HEK293 (cell line): ENCODE data around the gene MED13L.

Experiments
- ATF2 ChIP-seq: fragments of 450-650 bp; formaldehyde crosslinking; IDR thresholded peaks from 2 replicates; pipeline ENCODE4 v1.5.1; 2016; ENCODE audit warnings: missing biosample characterization, missing genetic modification characterization, low read depth
- CTCF ChIP-seq: fragments of 450-650 bp; formaldehyde crosslinking; IDR thresholded peaks from 2 replicates; pipeline ENCODE4 v1.5.1; 2016; ENCODE audit warnings: missing biosample characterization, missing genetic modification characterization
- ELK4 ChIP-seq: IDR thresholded peaks from 2 replicates; pipeline ENCODE4 v1.6.1; 2011; ENCODE audit warnings: mild to moderate bottlenecking, low read depth, low read length, borderline replicate concordance
- PRDM10 ChIP-seq: fragments of 450-650 bp; formaldehyde crosslinking; IDR thresholded peaks from 2 replicates; pipeline ENCODE4 v1.5.1; 2016; ENCODE audit warnings: missing biosample characterization, missing genetic modification characterization
- SCRT2 ChIP-seq: fragments of 450-650 bp; formaldehyde crosslinking; IDR thresholded peaks from 2 replicates; pipeline ENCODE4 v1.5.1; 2016; ENCODE audit warnings: missing biosample characterization, missing genetic modification characterization
- TCF7L2 ChIP-seq: IDR thresholded peaks from 2 replicates; pipeline ENCODE4 v1.6.1; 2011; ENCODE audit warnings: low read depth, mild to moderate bottlenecking, inconsistent platforms, low read length, moderate library complexity, borderline replicate concordance
- YY2 ChIP-seq: fragments of 450-650 bp; formaldehyde crosslinking; IDR thresholded peaks from 2 replicates; pipeline ENCODE4 v1.5.1; 2016; ENCODE audit warnings: missing biosample characterization, missing genetic modification characterization
- ZBTB17 ChIP-seq: fragments of 450-650 bp; formaldehyde crosslinking; IDR thresholded peaks from 2 replicates; pipeline ENCODE4 v1.5.1; 2016; ENCODE audit warnings: missing biosample characterization, missing genetic modification characterization
- ZBTB21 ChIP-seq: fragments of 450-650 bp; formaldehyde crosslinking; IDR thresholded peaks from 2 replicates; pipeline ENCODE4 v1.5.1; 2017; ENCODE audit warnings: missing biosample characterization, missing genetic modification characterization
- ZEB2 ChIP-seq: fragments of 450-650 bp; formaldehyde crosslinking; IDR thresholded peaks from 2 replicates; pipeline ENCODE4 v1.5.1; 2016; ENCODE audit warnings: missing biosample characterization, missing genetic modification characterization
- ZNF114 ChIP-seq: fragments of 450-650 bp; formaldehyde crosslinking; IDR thresholded peaks from 2 replicates; pipeline ENCODE4 v1.5.0; 2017; ENCODE audit warnings: missing biosample characterization, missing genetic modification characterization
- ZNF138 ChIP-seq: fragments of 450-650 bp; formaldehyde crosslinking; IDR thresholded peaks from 2 replicates; pipeline ENCODE4 v1.5.1; 2016; ENCODE audit warnings: missing biosample characterization, missing genetic modification characterization, borderline replicate concordance
- ZNF157 ChIP-seq: fragments of 450-650 bp; formaldehyde crosslinking; IDR thresholded peaks from 2 replicates; pipeline ENCODE4 v1.5.1; 2016; ENCODE audit warnings: missing biosample characterization, missing genetic modification characterization
- ZNF23 ChIP-seq: fragments of 450-650 bp; formaldehyde crosslinking; IDR thresholded peaks from 2 replicates; pipeline ENCODE4 v1.5.1; 2016; ENCODE audit warnings: missing biosample characterization, missing genetic modification characterization, borderline replicate concordance
- ZNF24 ChIP-seq: fragments of 450-650 bp; formaldehyde crosslinking; IDR thresholded peaks from 2 replicates; pipeline ENCODE4 v1.5.1; 2016; ENCODE audit warnings: missing biosample characterization, missing genetic modification characterization
- ZNF341 ChIP-seq: fragments of 450-650 bp; formaldehyde crosslinking; IDR thresholded peaks from 2 replicates; pipeline ENCODE4; 2016; ENCODE audit warnings: low read depth, missing biosample characterization, missing genetic modification characterization
- ZNF398 ChIP-seq: fragments of 450-650 bp; formaldehyde crosslinking; IDR thresholded peaks from 2 replicates; pipeline ENCODE4 v1.5.1; 2017; ENCODE audit warnings: missing biosample characterization, missing genetic modification characterization
- ZNF404 ChIP-seq: fragments of 450-650 bp; formaldehyde crosslinking; IDR thresholded peaks from 2 replicates; pipeline ENCODE4 v1.5.1; 2017; ENCODE audit warnings: missing biosample characterization, missing genetic modification characterization
- ZNF416 ChIP-seq: fragments of 450-650 bp; formaldehyde crosslinking; IDR thresholded peaks from 2 replicates; pipeline ENCODE4 v1.5.1; 2016; ENCODE audit warnings: missing biosample characterization, missing genetic modification characterization
- ZNF449 ChIP-seq: fragments of 450-650 bp; formaldehyde crosslinking; IDR thresholded peaks from 2 replicates; pipeline ENCODE4 v1.5.1; 2017; ENCODE audit warnings: missing biosample characterization, mild to moderate bottlenecking, missing genetic modification characterization, moderate library complexity
- ZNF501 ChIP-seq: fragments of 450-650 bp; formaldehyde crosslinking; IDR thresholded peaks from 2 replicates; pipeline ENCODE4 v1.5.1; 2016; ENCODE audit warnings: missing biosample characterization, missing genetic modification characterization
- ZNF701 ChIP-seq: fragments of 450-650 bp; formaldehyde crosslinking; IDR thresholded peaks from 2 replicates; pipeline ENCODE4 v1.5.1; 2016; ENCODE audit warnings: missing biosample characterization, missing genetic modification characterization
- ZNF791 ChIP-seq: fragments of 450-650 bp; formaldehyde crosslinking; IDR thresholded peaks from 2 replicates; pipeline ENCODE4 v1.5.1; 2016; ENCODE audit warnings: missing biosample characterization, missing genetic modification characterization
- ZNF830 ChIP-seq: fragments of 450-650 bp; IDR thresholded peaks from 2 replicates; pipeline ENCODE4 v1.5.0; 2018; ENCODE audit warnings: missing biosample characterization, missing genetic modification characterization, low read depth, mild to moderate bottlenecking, moderate library complexity
- ZSCAN23 ChIP-seq: fragments of 450-650 bp; formaldehyde crosslinking; IDR thresholded peaks from 2 replicates; pipeline ENCODE4 v1.5.1; 2016; ENCODE audit warnings: missing biosample characterization, missing genetic modification characterization
- ZSCAN4 ChIP-seq: fragments of 450-650 bp; formaldehyde crosslinking; IDR thresholded peaks from 2 replicates; pipeline ENCODE4 v1.5.1; 2017; ENCODE audit warnings: missing biosample characterization, missing genetic modification characterization

MED13L gene

GRCh38 chr12:116257215-116257614, 20.3 kb downstream of the MED13L start (continued):
- TF ChIP-seq PRDM10 (tag by site-specific recombination) (peak; percentile 28; the same call in 1 of the 2 replicates), ZBTB17 (tag by site-specific recombination) (peak; percentile 73), ZNF404 (tag by site-specific recombination) (no peak), ZNF501 (tag by site-specific recombination) (0 out of 2 replicates have a peak, but pooled peaks have one; percentile 46), ZNF416 (tag by site-specific recombination) (no peak), YY2 (tag by site-specific recombination) (peak; percentile 63; the same call in 1 of the 2 replicates), ZNF138 (no peak), ZSCAN4 (tag by site-specific recombination) (no peak), ZBTB21 (no peak), ZNF830 (tag by site-specific recombination) (no peak), ELK4 (no peak), ZNF791 (tag by site-specific recombination) (no peak), ZNF157 (tag by site-specific recombination) (no peak), TCF7L2 (no peak), SCRT2 (tag by site-specific recombination) (no peak), ZNF114 (no peak), ZNF23 (tag by site-specific recombination) (no peak), CTCF (tag by site-specific recombination) (no peak), ZNF398 (no peak), ZEB2 (tag by site-specific recombination) (no peak), ZNF701 (tag by site-specific recombination) (no peak), ATF2 (no peak), ZNF341 (tag by site-specific recombination) (no peak), ZNF24 (tag by site-specific recombination) (no peak), ZSCAN23 (tag by site-specific recombination) (no peak), ZNF449 (tag by site-specific recombination) (no peak)
